Smooth muscle cell of the brain vasculature (primary cell): ENCODE data around the gene PCGF3.
"Not testable (repeated sequence)": the region's sequence is repeated elsewhere in the genome, so short reads cannot be mapped to it uniquely, and the experiment has no call there.

Experiments used
- DNase-seq: peaks from one replicate; pipeline ENCODE4 v3.0.0-alpha.2; 2012; ENCODE audit warnings: low read depth, low spot score

Gene PCGF3

GRCh38 chr4:682490-683172 is 23.0 kb upstream of the PCGF3 start:
- DNase-seq, result no peak

GRCh38 chr4:683247-683897 is 22.3 kb upstream of the PCGF3 start:
- no peak for DNase-seq

- DNase-seq, result no peak
These were observed 21.5 kb upstream of the PCGF3 start for GRCh38 chr4:683982-684622.

GRCh38 chr4:684623-685327 is 20.9 kb upstream of the PCGF3 start:
- DNase-seq, result no peak

GRCh38 chr4:685679-686412 is 19.8 kb upstream of the PCGF3 start:
- no peak for DNase-seq

GRCh38 chr4:686413-687040 is 19.1 kb upstream of the PCGF3 start:
- DNase-seq, result no peak

GRCh38 chr4:687048-687970 is 18.3 kb upstream of the PCGF3 start:
- peak; percentile 37 for DNase-seq

GRCh38 chr4:687971-688853 is 17.4 kb upstream of the PCGF3 start:
- DNase-seq, result no peak

- no peak for DNase-seq
These were observed 16.6 kb upstream of the PCGF3 start, which contains the start of gene SLC49A3 for GRCh38 chr4:688854-689681. Gene SLC49A3 (minus strand): TSS chr4:689151. CDS start chr4:689127, 24 bp downstream.

- DNase-seq, result no peak
These were observed 15.9 kb upstream of the PCGF3 start for GRCh38 chr4:689723-690122.

GRCh38 chr4:692771-693554 is 12.7 kb upstream of the PCGF3 start:
- no peak for DNase-seq

- not testable (repeated sequence) for DNase-seq
These were observed 11.2 kb upstream of the PCGF3 start for GRCh38 chr4:694341-694940.

- DNase-seq, result no peak
These were observed 5.6 kb upstream of the PCGF3 start for GRCh38 chr4:699816-700580.

- DNase-seq, result no peak
These were observed 4.9 kb upstream of the PCGF3 start for GRCh38 chr4:700587-701264.

- DNase-seq, result no peak
These were observed 3.0 kb upstream of the PCGF3 start for GRCh38 chr4:702618-703048.
